Body of pancreas (tissue), 4 donors: ENCODE results near the gene TET3.
A peak's percentile ranks its signal among the peaks of the same experiment; 100 is the strongest.

Experiments used
- POLR2A ChIP-seq, 3 donors: fragments of 450-650 bp; IDR thresholded peaks; one replicate each; pipeline ENCODE4 v1.6.1; 2016; ENCODE audit warnings: antibody characterized with exemption in 3 of 3, mild to moderate bottlenecking in 2 of 3
- TF ChIP-seq, protein P1 (sequence below), 7 experiments: fragments of 450-650 bp in 4 of 7; fragments of 200-600 bp in 3 of 7; sonication (generic) in 3 of 7; IDR thresholded peaks; one replicate each; pipeline ENCODE4 v1.5.1; 2016 to 2019; ENCODE audit warnings: antibody characterized with exemption in 7 of 7

DNA sequence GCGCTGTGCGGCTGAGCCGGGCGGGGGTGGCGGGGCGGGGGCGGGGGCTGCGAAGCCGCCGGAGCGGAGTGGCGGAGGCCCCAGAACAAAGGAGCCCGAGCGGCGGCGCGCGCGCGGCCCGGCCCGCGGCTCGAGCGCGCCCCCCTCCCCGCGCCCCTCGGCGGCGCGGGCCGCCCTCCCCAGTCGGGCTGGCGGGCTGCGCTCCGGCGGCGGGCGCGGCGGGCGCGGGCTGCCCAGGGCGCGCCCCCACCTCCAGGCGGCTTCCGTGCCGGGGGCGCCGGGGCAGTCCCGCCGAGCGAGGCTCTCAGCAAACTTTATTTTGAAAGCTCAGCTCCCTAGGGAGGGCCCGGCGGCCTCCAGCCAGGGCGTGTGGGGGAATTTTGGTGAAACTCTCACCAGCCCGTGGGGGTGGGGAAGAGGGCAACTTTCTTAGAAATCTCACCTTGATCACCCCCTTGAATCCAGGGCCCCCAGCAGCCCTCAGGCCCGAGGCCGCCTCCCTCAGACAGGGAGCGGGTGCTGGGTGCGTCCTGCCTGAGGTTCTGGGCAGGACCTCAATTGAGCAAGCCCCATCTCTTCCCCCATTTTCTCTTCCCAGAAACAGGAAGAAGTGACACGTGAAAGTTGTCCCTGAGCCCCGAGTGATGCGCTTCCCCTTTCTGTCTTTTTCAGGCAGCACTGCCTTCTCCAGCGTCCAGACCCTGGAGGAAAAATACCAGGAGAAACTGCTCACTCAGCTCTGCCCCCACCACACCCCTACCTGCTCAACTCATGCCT, 786 bp downstream of the TET3 start:
- TF ChIP-seq, protein P1, sequence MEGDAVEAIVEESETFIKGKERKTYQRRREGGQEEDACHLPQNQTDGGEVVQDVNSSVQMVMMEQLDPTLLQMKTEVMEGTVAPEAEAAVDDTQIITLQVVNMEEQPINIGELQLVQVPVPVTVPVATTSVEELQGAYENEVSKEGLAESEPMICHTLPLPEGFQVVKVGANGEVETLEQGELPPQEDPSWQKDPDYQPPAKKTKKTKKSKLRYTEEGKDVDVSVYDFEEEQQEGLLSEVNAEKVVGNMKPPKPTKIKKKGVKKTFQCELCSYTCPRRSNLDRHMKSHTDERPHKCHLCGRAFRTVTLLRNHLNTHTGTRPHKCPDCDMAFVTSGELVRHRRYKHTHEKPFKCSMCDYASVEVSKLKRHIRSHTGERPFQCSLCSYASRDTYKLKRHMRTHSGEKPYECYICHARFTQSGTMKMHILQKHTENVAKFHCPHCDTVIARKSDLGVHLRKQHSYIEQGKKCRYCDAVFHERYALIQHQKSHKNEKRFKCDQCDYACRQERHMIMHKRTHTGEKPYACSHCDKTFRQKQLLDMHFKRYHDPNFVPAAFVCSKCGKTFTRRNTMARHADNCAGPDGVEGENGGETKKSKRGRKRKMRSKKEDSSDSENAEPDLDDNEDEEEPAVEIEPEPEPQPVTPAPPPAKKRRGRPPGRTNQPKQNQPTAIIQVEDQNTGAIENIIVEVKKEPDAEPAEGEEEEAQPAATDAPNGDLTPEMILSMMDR (IDR thresholded peaks at IDR 0.05): no peak
- TF ChIP-seq POLR2A (IDR thresholded peaks at IDR 0.05): peak in 2 of 3 donors; percentile 26 to 52
